Stimulated activated effector memory CD8-positive, alpha-beta T cell treated with anti-CD3 and anti-CD28 coated beads, Interleukin-12 subunit alpha, Interleukin-12 subunit beta, amount 100 ng/mL, for 72 hours (primary cell): ENCODE measurements around the gene CACNA1I.

Experiments used
- ATAC-seq: fragments of 150-1000 bp; cut with Tn5 transposase; 2 replicates; pipeline ENCODE4 v1.10.0; 2021
- DNase-seq, 2 donors: peaks; one replicate each; pipeline ENCODE4 v3.0.0; 2021 to 2022; ENCODE audit warnings: low spot score in 2 of 2
- H3K27ac Mint-ChIP-seq: one replicate; pipeline ENCODE4 v1.8.0; 2022; ENCODE audit warnings: mild to moderate bottlenecking, mixed read lengths
- H3K36me3 Mint-ChIP-seq: one replicate; pipeline ENCODE4 v1.8.0; 2022; ENCODE audit warnings: mild to moderate bottlenecking, mixed read lengths
- H3K4me1 Mint-ChIP-seq: one replicate; pipeline ENCODE4 v1.8.0; 2022; ENCODE audit warnings: mixed read lengths
- H3K4me3 Mint-ChIP-seq: one replicate; pipeline ENCODE4 v1.8.0; 2022; ENCODE audit warnings: mild to moderate bottlenecking, mixed read lengths
- H3K9me3 Mint-ChIP-seq: one replicate; pipeline ENCODE4 v1.8.0; 2022; ENCODE audit warnings: mixed read lengths

Gene CACNA1I

GRCh38 chr22:39684702-39685281 is 114.2 kb downstream of the CACNA1I start:
- ATAC-seq: no peak

GRCh38 chr22:39685336-39686177 is 115.0 kb downstream of the CACNA1I start:
- DNase-seq (no peak), ATAC-seq (no peak)
- Mint-ChIP-seq H3K9me3 (no peaks in the 10 kb centered on the region), H3K27ac (no peak overlapping the region), H3K4me1 (peaks cover 6% of the 10 kb centered on the region), H3K36me3 (no peaks in the 10 kb centered on the region), H3K4me3 (peak overlapping the region; percentile 21)

More at GRCh38 chr22:39684702-39685281, 114.2 kb downstream of the CACNA1I start:
- no peak for DNase-seq
- Mint-ChIP-seq H3K36me3 (no peaks in the 10 kb centered on the region), H3K4me3 (peak overlapping the region; percentile 21), H3K9me3 (no peaks in the 10 kb centered on the region), H3K27ac (no peak overlapping the region), H3K4me1 (peaks cover 6% of the 10 kb centered on the region)

GRCh38 chr22:39686178-39686620 is 115.6 kb downstream of the CACNA1I start:
- no peaks in the 10 kb centered on the region for H3K36me3 Mint-ChIP-seq
- no peak for DNase-seq
- no peak overlapping the region for H3K4me3 Mint-ChIP-seq
- ATAC-seq: no peak
- no peak overlapping the region for H3K27ac Mint-ChIP-seq
- H3K9me3 Mint-ChIP-seq: no peaks in the 10 kb centered on the region
- H3K4me1 Mint-ChIP-seq: peaks cover 10% of the 10 kb centered on the region

- Mint-ChIP-seq H3K36me3 (no peaks in the 10 kb centered on the region), H3K4me3 (no peak overlapping the region)
- ATAC-seq: no peak
Observed at GRCh38 chr22:39686776-39687525, 116.4 kb downstream of the CACNA1I start.

GRCh38 chr22:39688186-39688785 is 117.7 kb downstream of the CACNA1I start:
- Mint-ChIP-seq H3K4me3 (no peak overlapping the region), H3K27ac (no peak overlapping the region), H3K36me3 (no peaks in the 10 kb centered on the region), H3K9me3 (no peaks in the 10 kb centered on the region), H3K4me1 (peaks cover 12% of the 10 kb centered on the region)
- no peak for ATAC-seq
- no peak for DNase-seq

More at GRCh38 chr22:39686776-39687525, 116.4 kb downstream of the CACNA1I start:
- Mint-ChIP-seq H3K27ac (no peak overlapping the region), H3K9me3 (no peaks in the 10 kb centered on the region), H3K4me1 (peaks cover 12% of the 10 kb centered on the region)
- DNase-seq: no peak

- no peak for DNase-seq
- no peak overlapping the region for H3K4me3 Mint-ChIP-seq
- H3K9me3 Mint-ChIP-seq: no peaks in the 10 kb centered on the region
- no peak for ATAC-seq
- peak overlapping the region; percentile 48 for H3K27ac Mint-ChIP-seq
- H3K4me1 Mint-ChIP-seq: peaks cover 12% of the 10 kb centered on the region
- no peaks in the 10 kb centered on the region for H3K36me3 Mint-ChIP-seq
Observed at GRCh38 chr22:39689421-39689820, 118.9 kb downstream of the CACNA1I start.

GRCh38 chr22:39690881-39691605 is 120.5 kb downstream of the CACNA1I start:
- H3K36me3 Mint-ChIP-seq: no peaks in the 10 kb centered on the region
- ATAC-seq: peak; percentile 55
- H3K4me3 Mint-ChIP-seq: peak overlapping the region; percentile 26
- H3K27ac Mint-ChIP-seq: no peak overlapping the region
- H3K9me3 Mint-ChIP-seq: no peaks in the 10 kb centered on the region
- H3K4me1 Mint-ChIP-seq: peaks cover 12% of the 10 kb centered on the region
- DNase-seq: no peak

GRCh38 chr22:39693943-39694500 is 123.5 kb downstream of the CACNA1I start:
- Mint-ChIP-seq H3K36me3 (no peaks in the 10 kb centered on the region), H3K9me3 (no peaks in the 10 kb centered on the region), H3K4me3 (no peak overlapping the region), H3K27ac (no peak overlapping the region), H3K4me1 (peaks cover 6% of the 10 kb centered on the region)
- ATAC-seq (peak; percentile 29), DNase-seq (no peak)

- no peak overlapping the region for H3K4me3 Mint-ChIP-seq
- no peak for ATAC-seq
- H3K4me1 Mint-ChIP-seq: no peaks in the 10 kb centered on the region
- no peaks in the 10 kb centered on the region for H3K9me3 Mint-ChIP-seq
- H3K27ac Mint-ChIP-seq: no peak overlapping the region
- DNase-seq: no peak
- H3K36me3 Mint-ChIP-seq: no peaks in the 10 kb centered on the region
Observed at GRCh38 chr22:39697790-39698430, 127.4 kb downstream of the CACNA1I start.

- Mint-ChIP-seq H3K9me3 (no peaks in the 10 kb centered on the region), H3K27ac (no peak overlapping the region), H3K36me3 (no peaks in the 10 kb centered on the region), H3K4me1 (peaks cover 5% of the 10 kb centered on the region), H3K4me3 (no peak overlapping the region)
- DNase-seq: no peak
- no peak for ATAC-seq
Observed at GRCh38 chr22:39699631-39700360, 129.2 kb downstream of the CACNA1I start.

GRCh38 chr22:39700565-39700964 is 130.0 kb downstream of the CACNA1I start:
- H3K4me1 Mint-ChIP-seq: peaks cover 5% of the 10 kb centered on the region
- no peak overlapping the region for H3K4me3 Mint-ChIP-seq
- no peaks in the 10 kb centered on the region for H3K9me3 Mint-ChIP-seq
- no peaks in the 10 kb centered on the region for H3K36me3 Mint-ChIP-seq
- ATAC-seq (no peak), DNase-seq (no peak)
- no peak overlapping the region for H3K27ac Mint-ChIP-seq

GRCh38 chr22:39703091-39703490 is 132.5 kb downstream of the CACNA1I start:
- DNase-seq (no peak), ATAC-seq (no peak)
- Mint-ChIP-seq H3K4me1 (peaks cover 5% of the 10 kb centered on the region), H3K4me3 (no peak overlapping the region), H3K9me3 (no peaks in the 10 kb centered on the region), H3K36me3 (no peaks in the 10 kb centered on the region), H3K27ac (no peak overlapping the region)

GRCh38 chr22:39703928-39704639 is 133.5 kb downstream of the CACNA1I start:
- DNase-seq (no peak), ATAC-seq (no peak)
- H3K9me3 Mint-ChIP-seq: no peaks in the 10 kb centered on the region
- peaks cover 5% of the 10 kb centered on the region for H3K4me1 Mint-ChIP-seq
- no peak overlapping the region for H3K4me3 Mint-ChIP-seq
- no peaks in the 10 kb centered on the region for H3K36me3 Mint-ChIP-seq
- no peak overlapping the region for H3K27ac Mint-ChIP-seq
